Esophagus squamous epithelium (tissue), 5 donors: Measurements from ENCODE around the gene DHCR7. TPM values are rescaled to one million over a fixed set of nuclear protein-coding genes. Genes with fewer than 3 reads are reported as not detected.

ENCODE experiments used
- DNase-seq: peaks from one replicate; lab custom pipeline; 2025; lab: John Stamatoyannopoulos, UW
- H3K27ac ChIP-seq, 4 donors: fragments of 200-600 bp; sonication (generic); one replicate each; pipeline ENCODE4 v1.5.1; 2016 to 2019; ENCODE audit warnings: mild to moderate bottlenecking in 1 of 4
- H3K27me3 ChIP-seq, 4 donors: fragments of 200-600 bp; sonication (generic); 1 replicate in 3 of 4; 2 replicates in 1 of 4; pipeline versions ENCODE4 v1.5.1 to v1.6.0; 2017 to 2021; ENCODE audit warnings: antibody characterized with exemption in 1 of 4
- H3K36me3 ChIP-seq, 3 donors: fragments of 200-600 bp; sonication (generic); one replicate each; pipeline ENCODE4 v1.5.1; 2016 to 2019
- H3K4me1 ChIP-seq, 3 donors: fragments of 200-600 bp; sonication (generic); one replicate each; pipeline ENCODE4 v1.5.1; 2017 to 2019
- H3K4me3 ChIP-seq, 4 donors: fragments of 200-600 bp; sonication (generic); 1 replicate in 3 of 4; 2 replicates in 1 of 4; pipeline ENCODE4 v1.5.1; 2016 to 2019; ENCODE audit warnings: mild to moderate bottlenecking in 2 of 4, moderate library complexity in 1 of 4
- H3K9me3 ChIP-seq, 3 donors: fragments of 200-600 bp; sonication (generic); one replicate each; pipeline ENCODE4 v1.5.1; 2016 to 2019
- POLR2A ChIP-seq, 4 donors: fragments of 450-650 bp; IDR thresholded peaks; one replicate each; pipeline ENCODE4 v1.6.1; 2017; ENCODE audit warnings: antibody characterized with exemption in 4 of 4, mild to moderate bottlenecking in 4 of 4, moderate library complexity in 3 of 4
- WGBS, 2 donors: methylation state at CpG; one replicate each; pipeline ENCODE4 v1.1.5; 2018; 5-methylcytosine and 5-hydroxymethylcytosine counted together
- intact Hi-C: fragments of 100-400 bp; cut with DNase I; formaldehyde crosslinking; loops from one replicate; pipeline ENCODE4 v1.15.0; 2022
- total RNA-seq, 4 donors: library from RNA; depleted of rRNA; stranded (reverse); fragments of >200 nt; gene quantifications; one replicate each; pipeline ENCODE4 v1.1.0, GENCODE V29; 2016
- TF ChIP-seq, protein P1 (sequence below), 6 experiments: fragments of 450-650 bp in 4 of 6; fragments of 200-600 bp in 2 of 6; sonication (generic) in 2 of 6; IDR thresholded peaks; one replicate each; pipeline ENCODE4 v1.5.1; 2016 to 2019; ENCODE audit warnings: antibody characterized with exemption in 6 of 6, mild to moderate bottlenecking in 4 of 6, moderate library complexity in 4 of 6
- donor health status: DM: yes; HTN: yes; CAD: no.

DHCR7 gene
- total RNA-seq, 4 donors from 2014 or later, result 22.5 to 86.1 (median 36.5) TPM

DNA sequence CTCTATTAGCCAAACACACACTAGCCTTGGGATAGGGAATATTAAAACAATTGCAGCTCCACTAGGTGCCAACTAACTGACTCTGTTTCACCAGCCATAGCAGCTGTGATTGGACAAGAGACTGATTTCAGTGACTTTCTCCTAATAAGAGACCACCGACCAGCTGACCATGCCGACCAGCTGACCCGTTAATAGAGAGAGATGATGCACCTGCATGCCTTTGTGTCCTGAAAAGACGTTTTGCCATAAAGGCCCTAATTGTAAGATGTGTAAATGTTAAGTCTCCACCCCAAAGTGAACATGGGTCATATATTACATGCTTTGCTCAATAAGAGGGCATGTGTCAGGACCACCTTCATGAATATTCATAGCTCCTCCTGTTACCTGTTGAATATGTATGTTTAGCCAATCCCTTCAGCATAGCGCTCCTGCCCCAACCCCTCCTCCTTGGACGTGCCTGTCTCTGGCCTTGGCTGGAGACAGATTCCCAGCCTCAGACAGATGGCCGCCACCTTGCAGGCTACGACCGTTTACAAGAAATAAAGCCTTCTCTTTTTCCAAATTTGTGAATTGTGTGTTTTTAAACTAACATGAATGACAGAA lies 3.5 kb upstream of the DHCR7 start:
- Histone ChIP-seq H3K4me1 (peaks cover 34 to 83% (median 37%) of the 10 kb centered on the region in 3 donors), H3K36me3 (peaks cover 13 to 19% (median 16%) of the 10 kb centered on the region in 3 donors), H3K4me3 (peak overlapping the region in 3 of 4 donors; percentile 86 to 98 (median 86)), H3K9me3 (no peaks in the 10 kb centered on the region), H3K27ac (peak overlapping the region in 3 of 4 donors; percentile 86 to 92 (median 89)), H3K27me3 (no peaks in the 10 kb centered on the region)
- WGBS, 2 donors, result 58 to 59% methylated on average over 9 of the region's 9 CpGs
- intact Hi-C loops, result no loop called here
- no peak for TF ChIP-seq POLR2A (IDR thresholded peaks at IDR 0.05)
- TF ChIP-seq, protein P1, sequence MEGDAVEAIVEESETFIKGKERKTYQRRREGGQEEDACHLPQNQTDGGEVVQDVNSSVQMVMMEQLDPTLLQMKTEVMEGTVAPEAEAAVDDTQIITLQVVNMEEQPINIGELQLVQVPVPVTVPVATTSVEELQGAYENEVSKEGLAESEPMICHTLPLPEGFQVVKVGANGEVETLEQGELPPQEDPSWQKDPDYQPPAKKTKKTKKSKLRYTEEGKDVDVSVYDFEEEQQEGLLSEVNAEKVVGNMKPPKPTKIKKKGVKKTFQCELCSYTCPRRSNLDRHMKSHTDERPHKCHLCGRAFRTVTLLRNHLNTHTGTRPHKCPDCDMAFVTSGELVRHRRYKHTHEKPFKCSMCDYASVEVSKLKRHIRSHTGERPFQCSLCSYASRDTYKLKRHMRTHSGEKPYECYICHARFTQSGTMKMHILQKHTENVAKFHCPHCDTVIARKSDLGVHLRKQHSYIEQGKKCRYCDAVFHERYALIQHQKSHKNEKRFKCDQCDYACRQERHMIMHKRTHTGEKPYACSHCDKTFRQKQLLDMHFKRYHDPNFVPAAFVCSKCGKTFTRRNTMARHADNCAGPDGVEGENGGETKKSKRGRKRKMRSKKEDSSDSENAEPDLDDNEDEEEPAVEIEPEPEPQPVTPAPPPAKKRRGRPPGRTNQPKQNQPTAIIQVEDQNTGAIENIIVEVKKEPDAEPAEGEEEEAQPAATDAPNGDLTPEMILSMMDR (IDR thresholded peaks at IDR 0.05), result no peak
- no peak for DNase-seq

DNA sequence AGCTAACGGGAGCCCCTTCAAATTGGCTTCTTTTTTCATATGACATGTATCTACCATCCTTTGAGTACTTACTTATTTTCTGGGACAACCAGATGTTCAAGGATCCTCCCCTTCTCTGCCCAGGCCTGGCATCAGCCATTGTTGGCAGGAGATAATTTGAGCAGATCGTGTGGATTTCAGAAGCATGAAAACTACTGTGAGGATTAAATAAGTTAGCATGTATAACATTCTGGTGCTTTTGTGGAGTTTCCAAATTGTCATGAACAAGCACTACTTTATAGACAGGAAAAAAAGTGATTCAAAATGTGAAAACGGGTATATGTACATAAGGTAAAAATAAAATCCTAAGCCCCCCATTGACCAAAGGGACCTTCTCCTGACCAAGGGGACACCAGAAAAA lies 2.7 kb upstream of the DHCR7 start:
- intact Hi-C loops, result no loop called here

DNA sequence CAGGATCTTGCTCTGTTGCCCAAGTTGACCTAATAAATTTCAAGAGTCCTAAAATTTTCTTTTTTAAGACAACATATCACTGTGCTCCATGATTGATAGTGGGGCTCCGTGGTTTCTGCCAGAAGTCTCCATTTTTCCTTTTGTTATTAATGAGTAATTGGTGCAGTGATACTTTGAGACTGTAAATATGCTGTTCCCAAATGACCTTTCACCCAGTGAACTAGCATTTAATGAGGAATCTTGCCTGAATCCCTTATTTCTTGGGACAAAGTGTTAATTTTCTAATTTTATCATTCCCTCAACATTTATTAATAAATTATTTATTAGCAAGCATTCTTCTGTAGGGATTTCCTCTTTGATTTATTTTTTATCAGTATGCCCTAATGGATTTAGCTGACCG lies 2.3 kb upstream of the DHCR7 start:
- Histone ChIP-seq H3K36me3 (peaks cover 6 to 12% (median 9%) of the 10 kb centered on the region in 3 donors), H3K9me3 (no peaks in the 10 kb centered on the region), H3K4me3 (no peak overlapping the region), H3K4me1 (peaks cover 34 to 79% (median 37%) of the 10 kb centered on the region in 3 donors), H3K27ac (no peak overlapping the region), H3K27me3 (no peaks in the 10 kb centered on the region)
- intact Hi-C loops, result no loop called here
- 53 to 57% methylated on average over 2 of the region's 2 CpGs for WGBS, 2 donors
- no peak for DNase-seq
- TF ChIP-seq, protein P1 (IDR thresholded peaks at IDR 0.05), result no peak

More for the DNA sequence above, 2.7 kb upstream of the DHCR7 start:
- Histone ChIP-seq H3K36me3 (peaks cover 9 to 13% (median 12%) of the 10 kb centered on the region in 3 donors), H3K9me3 (no peaks in the 10 kb centered on the region), H3K4me3 (no peak overlapping the region), H3K27ac (no peak overlapping the region), H3K4me1 (peaks cover 34 to 83% (median 37%) of the 10 kb centered on the region in 3 donors), H3K27me3 (no peaks in the 10 kb centered on the region)
- DNase-seq, result no peak
- WGBS, 2 donors, result 59 to 78% methylated on average over 3 of the region's 3 CpGs
- TF ChIP-seq POLR2A (IDR thresholded peaks at IDR 0.05), result no peak
- TF ChIP-seq, protein P1 (IDR thresholded peaks at IDR 0.05), result no peak

DNA sequence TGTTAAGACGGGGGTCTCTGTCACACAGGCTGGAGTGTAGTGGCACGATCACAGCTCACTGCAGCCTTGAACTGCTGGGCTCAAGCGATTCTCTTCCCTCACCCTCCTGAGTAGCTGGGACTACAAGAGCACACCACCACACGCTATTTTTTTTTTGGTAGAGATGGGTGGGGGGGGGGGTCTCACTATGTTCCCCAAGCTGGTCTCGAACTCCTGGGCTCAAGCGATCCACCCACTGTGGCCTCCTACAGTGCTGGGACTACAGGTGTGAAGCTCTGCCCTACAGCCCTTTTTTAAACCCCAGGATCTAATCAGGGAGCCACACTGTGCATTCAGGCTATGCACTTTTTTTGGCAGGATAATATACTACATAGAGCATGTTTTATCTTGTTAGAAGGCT lies 1.4 kb upstream of the DHCR7 start:
- peaks cover 27 to 70% (median 37%) of the 10 kb centered on the region in 3 donors for H3K4me1 ChIP-seq
- intact Hi-C loops, result no loop called here
- H3K27ac ChIP-seq, result peak overlapping the region in 3 of 4 donors; percentile 38 to 84 (median 82)
- no peaks in the 10 kb centered on the region for H3K27me3 ChIP-seq
- H3K36me3 ChIP-seq, result peaks cover 0 to 14% (median 0%) of the 10 kb centered on the region in 3 donors
- TF ChIP-seq POLR2A (IDR thresholded peaks at IDR 0.05), result no peak
- TF ChIP-seq, protein P1 (IDR thresholded peaks at IDR 0.05), result no peak
- no peak for DNase-seq
- peak overlapping the region in 3 of 4 donors; percentile 61 to 92 (median 65) for H3K4me3 ChIP-seq
- WGBS, 2 donors, result 34 to 35% methylated on average over 4 to 5 of the region's 6 CpGs
- no peaks in the 10 kb centered on the region for H3K9me3 ChIP-seq

DNA sequence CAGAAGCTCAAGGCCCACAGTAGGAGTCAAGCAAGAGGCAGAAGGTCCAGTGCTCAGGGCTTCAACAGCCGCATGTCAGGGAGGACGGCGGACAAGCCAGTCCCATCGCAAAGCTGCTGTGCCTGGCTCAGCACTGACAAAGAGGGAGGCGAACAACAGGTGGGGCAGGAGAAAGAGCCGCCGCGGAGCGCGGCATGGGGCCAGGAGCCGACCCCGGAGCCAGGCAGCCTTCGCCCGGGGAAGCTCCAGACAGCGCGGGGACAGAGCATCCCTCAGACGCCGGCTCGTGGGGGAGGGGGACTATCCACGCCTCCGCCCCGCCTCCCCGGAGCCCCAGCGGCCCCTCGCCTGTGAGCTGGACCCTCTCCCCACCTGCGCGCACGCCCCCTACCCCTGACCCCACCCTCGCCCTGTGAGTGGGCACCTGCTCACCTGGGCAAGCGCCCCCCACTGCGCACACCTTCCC lies 369 bp downstream of the DHCR7 start:
- Histone ChIP-seq H3K36me3 (peaks cover 0 to 30% (median 0%) of the 10 kb centered on the region in 3 donors), H3K27me3 (no peaks in the 10 kb centered on the region), H3K4me1 (peaks cover 16 to 58% (median 27%) of the 10 kb centered on the region in 3 donors), H3K27ac (peak overlapping the region; percentile 79 to 85 (median 83)), H3K9me3 (no peaks in the 10 kb centered on the region), H3K4me3 (peak overlapping the region; percentile 61 to 92 (median 66))
- TF ChIP-seq, protein P1 (IDR thresholded peaks at IDR 0.05), result no peak
- TF ChIP-seq POLR2A (IDR thresholded peaks at IDR 0.05), result no peak
- WGBS, 2 donors, result 3% methylated on average over 10 of the region's 31 CpGs; no CpG with 5 or more reads in 1 of the 2 donors
- no peak for DNase-seq
- intact Hi-C loops, result no loop called here
